Measurements from ENCODE around the gene COL19A1.

- TF ChIP-seq ZBTB7A (IDR thresholded peaks at IDR 0.05; ENCODE audit: low read depth) = no peak
- no peak for TF ChIP-seq RAD21 (IDR thresholded peaks at IDR 0.05; ENCODE audit: low read depth)
- no peak for TF ChIP-seq EP300 (IDR thresholded peaks at IDR 0.05; ENCODE audit: borderline replicate concordance)
- no peak for TF ChIP-seq TAF1 (IDR thresholded peaks at IDR 0.05; ENCODE audit: low read depth)
- TF ChIP-seq CEBPB (IDR thresholded peaks at IDR 0.05) = no peak
- no peak for TF ChIP-seq NFIC (IDR thresholded peaks at IDR 0.05)
- no peak for TF ChIP-seq YY1 (IDR thresholded peaks at IDR 0.05; ENCODE audit: low read depth)
- no peak for TF ChIP-seq REST (IDR thresholded peaks at IDR 0.05; ENCODE audit: low read depth)
- no peak for TF ChIP-seq TEAD4 (IDR thresholded peaks at IDR 0.05)
These were observed 245.4 kb downstream of the COL19A1 start for GRCh38 chr6:70111737-70112136.

Measured in Ishikawa (cell line).